ENCODE measurements around the gene ULK4. TPM values are rescaled to one million over a fixed set of nuclear protein-coding genes. Genes with fewer than 3 reads are reported as not detected.

The ULK4 gene
- total RNA-seq, 1 donor, result 22.0 TPM

- TF ChIP-seq, protein P1, sequence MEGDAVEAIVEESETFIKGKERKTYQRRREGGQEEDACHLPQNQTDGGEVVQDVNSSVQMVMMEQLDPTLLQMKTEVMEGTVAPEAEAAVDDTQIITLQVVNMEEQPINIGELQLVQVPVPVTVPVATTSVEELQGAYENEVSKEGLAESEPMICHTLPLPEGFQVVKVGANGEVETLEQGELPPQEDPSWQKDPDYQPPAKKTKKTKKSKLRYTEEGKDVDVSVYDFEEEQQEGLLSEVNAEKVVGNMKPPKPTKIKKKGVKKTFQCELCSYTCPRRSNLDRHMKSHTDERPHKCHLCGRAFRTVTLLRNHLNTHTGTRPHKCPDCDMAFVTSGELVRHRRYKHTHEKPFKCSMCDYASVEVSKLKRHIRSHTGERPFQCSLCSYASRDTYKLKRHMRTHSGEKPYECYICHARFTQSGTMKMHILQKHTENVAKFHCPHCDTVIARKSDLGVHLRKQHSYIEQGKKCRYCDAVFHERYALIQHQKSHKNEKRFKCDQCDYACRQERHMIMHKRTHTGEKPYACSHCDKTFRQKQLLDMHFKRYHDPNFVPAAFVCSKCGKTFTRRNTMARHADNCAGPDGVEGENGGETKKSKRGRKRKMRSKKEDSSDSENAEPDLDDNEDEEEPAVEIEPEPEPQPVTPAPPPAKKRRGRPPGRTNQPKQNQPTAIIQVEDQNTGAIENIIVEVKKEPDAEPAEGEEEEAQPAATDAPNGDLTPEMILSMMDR (IDR thresholded peaks at IDR 0.05; ENCODE audit: insufficient read depth, low read depth, low read length), result no peak
- H3K4me3 ChIP-seq (ENCODE audit: low read depth, low read length), result no peak overlapping the region
- no peak for DNase-seq (ENCODE audit: low read depth)
Observed at GRCh38 chr3:41370307-41370706, 591.6 kb downstream of the ULK4 start.

DNA sequence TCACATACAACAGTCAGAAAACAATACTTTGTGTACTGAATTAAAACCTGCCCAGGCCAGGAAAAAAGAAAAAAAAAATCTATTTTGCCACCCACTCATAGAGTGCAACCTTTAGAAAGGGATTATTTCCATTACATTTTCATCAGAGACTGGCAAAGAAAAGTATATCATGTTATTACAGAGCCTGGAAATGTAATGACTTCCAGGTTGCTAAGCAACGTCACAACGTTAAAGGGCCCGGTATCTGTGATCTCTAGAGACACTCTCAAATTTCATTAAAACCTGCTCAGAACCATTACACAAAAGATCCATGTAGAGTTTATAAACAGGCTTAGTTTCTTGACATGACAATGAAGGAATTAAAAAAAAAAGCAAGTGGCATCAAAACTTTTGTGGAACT lies 592.1 kb downstream of the ULK4 start:
- TF ChIP-seq, protein P1 (IDR thresholded peaks at IDR 0.05; ENCODE audit: insufficient read depth, low read depth, low read length), result no peak
- H3K4me3 ChIP-seq (ENCODE audit: low read depth, low read length), result no peak overlapping the region
- DNase-seq (ENCODE audit: low read depth), result no peak

GRCh38 chr3:41365973-41366372 lies 595.9 kb downstream of the ULK4 start:
- TF ChIP-seq, protein P1 (IDR thresholded peaks at IDR 0.05; ENCODE audit: insufficient read depth, low read depth, low read length), result no peak
- H3K4me3 ChIP-seq (ENCODE audit: low read depth, low read length), result no peak overlapping the region
- DNase-seq (ENCODE audit: low read depth), result no peak

GRCh38 chr3:41364736-41365135 lies 597.2 kb downstream of the ULK4 start:
- TF ChIP-seq, protein P1 (IDR thresholded peaks at IDR 0.05; ENCODE audit: insufficient read depth, low read depth, low read length), result no peak
- DNase-seq (ENCODE audit: low read depth), result peak; percentile 24
- H3K4me3 ChIP-seq (ENCODE audit: low read depth, low read length), result no peak overlapping the region

DNA sequence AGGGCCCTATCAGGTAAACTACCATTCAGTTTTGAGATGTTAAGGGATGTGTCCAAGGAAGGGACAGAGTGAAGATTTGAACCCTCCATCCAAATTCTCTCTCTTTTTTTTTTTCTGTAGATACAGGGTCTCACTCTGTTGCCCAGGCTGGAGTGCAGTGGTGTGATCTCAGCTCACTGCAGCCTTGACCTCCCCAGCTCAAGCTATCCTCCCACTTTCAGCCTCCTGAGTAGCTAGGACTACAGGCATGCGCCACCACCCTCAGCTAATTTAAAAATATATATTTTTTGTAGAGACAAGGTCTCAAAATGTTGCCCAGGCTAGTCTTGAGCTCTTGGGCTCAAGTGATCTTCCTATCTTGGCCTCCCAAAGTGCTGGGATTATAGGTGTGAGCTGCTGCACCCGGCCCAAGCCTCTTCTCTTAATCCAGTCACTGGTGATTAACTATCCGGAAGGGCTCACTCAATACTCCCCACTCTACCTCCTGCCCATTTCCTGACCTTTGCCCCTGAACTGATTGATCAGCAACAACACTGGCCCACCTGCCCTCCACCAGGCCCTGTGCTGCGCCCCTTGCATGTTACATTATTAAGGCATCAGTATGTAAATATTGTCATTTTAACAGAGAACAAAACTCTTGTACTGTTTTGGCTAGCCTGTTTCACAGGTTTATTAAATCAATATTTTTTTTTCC lies 597.9 kb downstream of the ULK4 start:
- H3K4me3 ChIP-seq (ENCODE audit: low read depth, low read length), result no peak overlapping the region
- DNase-seq (ENCODE audit: low read depth), result no peak
- TF ChIP-seq, protein P1 (IDR thresholded peaks at IDR 0.05; ENCODE audit: insufficient read depth, low read depth, low read length), result no peak

GRCh38 chr3:41362638-41363559 lies 599.0 kb downstream of the ULK4 start:
- no peak overlapping the region for H3K4me3 ChIP-seq (ENCODE audit: low read depth, low read length)
- TF ChIP-seq, protein P1 (IDR thresholded peaks at IDR 0.05; ENCODE audit: insufficient read depth, low read depth, low read length), result no peak
- peak; percentile 78 for DNase-seq (ENCODE audit: low read depth)

Measured in fibroblast of villous mesenchyme (primary cell).